ENCODE measurements around the gene VTA1.

Gene VTA1

DNA sequence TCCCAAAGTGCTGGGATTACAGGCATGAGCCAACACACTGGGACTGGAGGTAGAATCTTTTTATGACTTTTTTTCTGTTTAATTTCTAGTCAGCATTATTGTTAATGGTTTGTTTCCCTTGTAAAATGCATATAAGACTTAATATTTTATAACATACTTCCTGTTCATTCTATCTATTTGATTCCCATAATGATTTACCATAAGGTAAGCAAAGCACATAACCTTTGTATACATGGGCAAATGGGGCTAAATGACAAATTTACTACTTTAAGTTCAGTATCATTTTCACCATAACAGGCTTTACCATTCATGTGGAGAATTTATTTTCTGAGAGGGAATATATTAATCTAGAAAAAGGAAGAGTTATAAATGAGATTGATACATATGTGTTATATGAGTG lies 24.3 kb downstream of the VTA1 start:
- DNase-seq (ENCODE audit: low read depth): no peak

DNA sequence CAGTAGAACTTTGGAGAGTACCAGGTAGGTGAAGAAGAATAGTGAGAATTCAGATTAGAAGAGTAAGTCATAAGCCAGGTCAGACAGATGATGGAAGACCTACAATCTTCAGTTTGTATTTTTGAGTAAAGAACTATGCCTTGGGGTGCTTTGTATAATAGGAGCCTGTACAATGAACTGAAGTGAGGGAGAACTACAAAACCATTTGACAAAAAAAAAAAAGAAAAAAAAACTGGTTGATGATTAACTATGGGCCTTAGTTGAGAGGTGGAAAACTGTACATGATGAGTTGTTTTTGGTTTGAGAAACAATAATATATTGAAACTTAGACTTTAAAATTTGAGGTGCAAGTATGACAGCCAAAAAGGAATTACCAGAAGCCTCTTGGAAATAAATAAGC lies 25.7 kb downstream of the VTA1 start:
- DNase-seq (ENCODE audit: low read depth): no peak

DNA sequence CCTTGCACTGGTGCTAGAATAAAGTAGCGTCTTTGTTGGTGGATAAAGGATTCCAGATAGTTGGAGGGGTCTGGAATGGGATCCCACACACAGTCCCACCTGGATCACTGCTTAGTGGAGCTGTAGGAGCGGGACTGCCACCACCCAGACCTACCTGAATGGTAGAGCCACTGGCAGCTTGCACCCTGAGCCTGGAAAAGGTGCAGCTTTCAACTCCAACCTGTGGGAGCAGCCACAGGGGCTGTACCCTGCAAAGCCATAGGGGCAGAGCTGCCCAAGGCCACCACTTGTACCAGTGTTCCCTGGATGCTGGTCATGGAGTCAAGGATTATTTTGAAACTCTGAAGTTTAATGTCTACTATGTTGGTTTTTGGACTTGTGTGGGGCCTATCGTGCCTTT lies 26.9 kb downstream of the VTA1 start:
- no peak for DNase-seq (ENCODE audit: low read depth)

DNA sequence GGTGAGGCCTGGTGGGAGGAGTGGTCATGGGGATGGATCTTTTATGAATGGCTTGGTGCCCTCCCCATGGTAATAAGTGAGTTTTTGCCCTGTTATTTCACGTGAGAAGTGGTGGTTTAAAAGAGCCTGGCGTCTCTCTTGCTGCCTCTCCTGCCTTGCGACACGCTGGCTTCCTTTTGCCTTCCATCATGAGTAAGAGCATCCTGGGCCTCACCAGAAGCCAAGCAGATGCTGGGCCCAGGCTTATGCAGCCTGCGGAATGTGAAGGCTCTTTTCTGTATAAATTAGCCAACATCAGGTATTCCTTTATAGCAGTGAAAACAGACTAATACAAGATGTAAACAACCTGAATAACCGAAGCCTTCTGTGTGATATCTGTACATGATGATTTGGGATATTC lies 27.6 kb downstream of the VTA1 start:
- DNase-seq (ENCODE audit: low read depth): no peak

DNA sequence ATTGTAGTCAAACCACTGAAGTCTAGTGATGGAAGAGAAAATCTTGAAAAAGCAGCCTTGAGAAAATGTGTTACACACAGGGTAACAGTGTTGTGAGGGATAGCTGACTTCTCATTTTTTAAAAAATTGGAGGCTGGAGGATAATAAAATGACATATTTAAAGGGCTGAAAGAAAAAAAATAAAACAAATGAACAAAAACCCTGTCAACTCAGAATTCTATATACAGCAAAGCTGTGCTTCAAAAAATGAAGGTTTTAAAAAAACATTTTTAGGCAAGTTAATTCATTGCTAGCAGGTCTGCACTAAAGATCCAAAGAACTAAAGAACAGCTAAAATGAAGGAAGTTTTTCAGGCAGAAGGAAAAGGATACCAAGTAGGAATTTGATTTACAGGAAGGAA lies 31.1 kb downstream of the VTA1 start:
- DNase-seq (ENCODE audit: low read depth): no peak

DNA sequence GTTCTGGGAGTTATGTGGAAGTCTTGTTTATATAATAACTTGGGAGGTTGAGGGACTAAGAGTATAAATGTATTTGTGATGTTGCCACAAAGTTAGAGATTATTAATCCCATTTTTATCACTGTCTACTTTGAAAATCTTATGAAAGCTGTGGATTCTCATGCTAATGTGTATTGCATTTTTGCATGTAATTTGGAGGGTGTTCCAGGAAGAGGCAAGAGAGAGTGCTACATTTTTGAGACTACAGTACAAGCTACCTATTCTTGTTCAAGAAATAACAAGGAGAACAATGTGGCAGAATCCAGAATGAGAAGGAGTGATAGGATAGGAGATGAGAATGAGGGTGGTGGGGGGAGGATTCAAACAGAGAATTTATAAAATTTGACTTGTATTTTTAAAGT lies 34.9 kb downstream of the VTA1 start:
- DNase-seq (ENCODE audit: low read depth): no peak

DNA sequence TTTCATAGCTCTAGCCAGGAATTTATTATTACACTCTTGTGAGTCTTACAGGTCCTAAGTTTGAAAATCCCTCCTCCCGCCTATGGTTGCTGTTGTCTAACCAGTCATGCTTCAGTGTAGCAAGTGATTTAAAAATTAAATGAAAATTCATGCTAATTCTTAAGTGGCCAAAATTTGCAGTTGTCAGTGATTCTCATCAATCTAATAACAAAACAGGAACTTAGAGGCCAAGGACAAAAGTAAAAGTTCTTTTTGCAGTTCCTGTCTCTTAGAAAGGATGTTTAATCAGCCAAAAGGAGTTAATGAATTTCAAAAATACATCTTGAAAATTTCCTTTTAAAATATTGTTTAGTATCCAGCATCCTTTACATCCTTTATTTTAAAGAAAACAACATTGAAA lies 36.3 kb downstream of the VTA1 start:
- DNase-seq (ENCODE audit: low read depth): no peak

DNA sequence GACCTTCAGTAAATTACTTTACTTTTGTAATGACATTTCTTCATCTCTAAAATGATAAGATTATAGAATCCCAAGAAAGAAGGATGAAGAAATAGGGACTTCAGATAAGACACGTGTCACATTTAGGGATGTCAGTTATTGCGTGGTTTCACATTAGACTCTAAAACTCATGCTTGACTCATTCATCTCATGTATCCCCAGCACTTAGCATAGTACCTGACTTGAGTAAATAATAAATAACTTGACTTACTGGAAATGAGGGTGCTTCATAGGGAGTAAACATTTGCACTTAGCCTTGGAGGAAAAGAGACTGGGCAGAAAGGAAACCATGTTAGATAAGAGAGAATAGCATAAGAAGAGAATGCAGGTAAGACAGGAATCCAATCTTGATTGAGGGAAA lies 37.2 kb downstream of the VTA1 start:
- DNase-seq (ENCODE audit: low read depth): no peak

DNA sequence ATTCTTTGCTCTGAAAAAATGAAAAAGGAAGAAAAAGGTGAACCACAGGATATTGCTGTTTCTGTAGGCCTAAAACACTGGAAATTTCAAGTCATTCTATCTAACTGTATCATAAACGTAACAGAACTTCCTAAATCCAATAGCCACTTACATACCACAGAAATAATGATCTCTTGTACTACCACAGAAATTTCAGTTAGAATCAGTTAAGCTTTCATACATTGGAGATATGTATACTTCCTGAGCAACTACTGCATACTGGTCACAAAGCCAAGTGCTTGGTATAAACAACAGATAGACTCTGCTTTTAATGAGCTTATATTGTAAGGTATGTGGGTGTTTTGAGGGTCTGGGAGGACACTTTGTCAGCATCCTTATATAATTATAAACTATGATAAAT lies 38.6 kb downstream of the VTA1 start:
- DNase-seq (ENCODE audit: low read depth): no peak

DNA sequence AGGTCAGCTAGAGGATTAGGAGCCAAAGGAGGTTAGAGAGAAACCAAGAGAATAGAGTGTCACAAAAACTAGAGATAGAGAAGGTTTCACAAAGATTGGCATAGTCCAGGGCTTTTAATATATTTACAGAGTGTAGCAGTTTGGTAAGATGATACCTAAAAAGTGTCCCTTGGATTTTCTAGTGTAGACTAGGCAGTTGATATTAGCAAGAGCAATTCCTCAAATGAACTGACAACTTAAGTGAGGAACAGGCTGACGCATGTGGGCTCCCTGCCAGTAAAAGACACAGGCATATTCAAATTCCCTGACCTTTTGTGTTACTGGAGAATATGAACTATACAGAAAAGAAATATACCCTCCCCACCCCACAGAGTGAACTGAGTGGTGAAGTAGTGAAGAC lies 40.1 kb downstream of the VTA1 start:
- no peak for DNase-seq (ENCODE audit: low read depth)

DNA sequence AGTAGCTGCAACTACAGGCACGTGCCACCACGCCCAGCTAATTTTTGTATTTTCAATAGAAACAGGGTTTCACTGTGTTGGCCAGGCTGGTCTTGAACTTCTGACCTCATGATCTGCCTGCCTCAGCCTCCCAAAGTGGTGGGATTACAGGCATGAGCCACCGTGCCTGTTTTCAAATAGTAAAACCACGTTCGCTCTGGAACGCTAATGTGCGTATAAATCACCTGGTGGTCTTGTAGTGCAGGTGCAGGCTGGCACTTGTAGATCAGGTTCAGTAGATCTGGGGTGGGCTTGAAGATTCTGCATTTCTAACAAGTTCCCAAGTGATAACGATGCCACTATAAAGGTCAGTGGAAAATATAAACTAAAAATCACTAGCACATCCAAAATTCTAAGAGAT lies 41.3 kb downstream of the VTA1 start:
- peak; percentile 14 for DNase-seq (ENCODE audit: low read depth)

DNA sequence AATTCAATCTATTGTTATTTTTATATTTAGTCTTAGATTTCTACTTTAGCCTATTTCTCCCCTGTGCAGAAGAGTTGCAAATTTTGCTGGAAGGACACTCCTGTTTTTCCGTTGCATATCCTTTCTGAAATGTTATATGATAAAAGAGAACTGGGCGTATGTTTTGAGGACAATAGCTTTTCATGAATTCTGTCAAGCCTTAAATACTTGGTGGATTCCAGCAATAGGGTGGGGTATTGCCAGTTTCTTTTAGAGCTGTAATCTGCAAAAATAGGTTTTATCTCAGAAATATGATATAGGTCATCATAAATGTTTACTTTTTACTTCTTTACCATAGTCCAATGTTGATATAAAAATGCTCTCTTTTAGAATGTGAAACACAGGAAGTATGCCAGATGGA lies 42.0 kb downstream of the VTA1 start:
- no peak for DNase-seq (ENCODE audit: low read depth)

DNA sequence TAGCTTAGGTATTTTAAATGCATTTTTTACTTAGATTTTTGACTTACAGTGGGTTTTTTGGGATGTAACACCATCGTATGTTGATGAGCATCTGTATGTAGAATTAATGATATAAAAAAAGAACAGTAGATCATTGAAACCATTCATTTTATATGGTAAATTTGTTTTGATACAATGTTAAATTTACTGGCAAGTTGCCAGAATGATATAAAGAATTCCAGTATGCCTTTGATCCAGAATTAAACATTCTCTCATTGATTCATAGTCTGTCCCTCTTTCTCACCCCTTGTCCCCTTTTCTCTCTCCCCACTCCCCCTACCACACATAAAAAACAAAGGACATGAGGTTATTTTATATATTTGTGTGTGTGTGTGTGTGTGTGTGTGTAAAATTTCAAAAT lies 45.3 kb downstream of the VTA1 start:
- no peak for DNase-seq (ENCODE audit: low read depth)

DNA sequence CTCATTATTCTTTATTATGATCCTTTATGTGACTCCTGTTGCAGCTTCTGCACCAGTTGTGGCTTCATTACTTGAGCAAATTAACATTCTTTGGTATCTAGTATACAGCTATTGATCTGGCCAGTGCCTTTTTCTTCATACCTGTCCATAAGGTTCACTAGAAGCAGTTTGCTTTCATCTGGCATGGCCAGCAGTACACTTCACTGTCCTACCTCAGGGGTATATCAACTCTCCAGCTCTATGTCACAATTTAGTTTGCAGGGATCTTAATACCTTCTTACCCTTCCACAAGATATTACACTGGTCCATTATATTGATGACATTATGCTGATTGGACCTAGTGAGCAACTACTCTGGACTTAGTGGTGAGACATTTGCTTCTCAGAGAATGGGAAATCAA lies 46.6 kb downstream of the VTA1 start:
- no peak for DNase-seq (ENCODE audit: low read depth)

DNA sequence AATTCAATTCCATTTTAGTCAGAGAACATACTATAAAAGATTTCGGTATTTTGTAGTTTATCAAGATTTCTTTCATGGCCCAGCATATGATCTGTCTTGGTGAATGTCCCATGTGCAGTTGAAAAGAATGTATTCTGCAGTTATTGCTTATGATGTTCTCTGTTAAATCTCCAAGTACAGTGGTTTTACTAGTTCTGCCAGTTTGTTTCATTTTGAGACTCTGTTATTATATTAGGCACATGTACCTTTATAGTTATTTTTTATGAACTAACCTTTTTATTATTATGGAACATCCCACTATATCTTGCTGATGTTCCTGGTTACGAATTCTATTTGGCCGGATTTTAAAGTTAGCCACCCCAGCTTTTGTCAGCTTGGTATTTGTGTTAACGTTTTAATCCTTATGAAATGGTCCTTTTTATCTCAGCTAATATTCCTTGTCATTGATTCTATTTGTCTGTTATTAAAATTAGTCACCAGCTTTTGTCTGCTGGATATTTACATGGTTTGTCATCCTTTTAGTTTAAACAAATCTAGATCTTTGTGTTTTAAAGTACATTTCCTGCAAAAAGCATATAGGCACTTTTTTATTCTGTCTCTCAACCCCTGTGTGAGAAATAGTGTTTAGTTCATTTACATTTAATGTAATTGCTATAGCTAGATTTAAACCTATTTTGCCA lies 48.9 kb downstream of the VTA1 start:
- DNase-seq (ENCODE audit: low read depth): peak; percentile 72

DNA sequence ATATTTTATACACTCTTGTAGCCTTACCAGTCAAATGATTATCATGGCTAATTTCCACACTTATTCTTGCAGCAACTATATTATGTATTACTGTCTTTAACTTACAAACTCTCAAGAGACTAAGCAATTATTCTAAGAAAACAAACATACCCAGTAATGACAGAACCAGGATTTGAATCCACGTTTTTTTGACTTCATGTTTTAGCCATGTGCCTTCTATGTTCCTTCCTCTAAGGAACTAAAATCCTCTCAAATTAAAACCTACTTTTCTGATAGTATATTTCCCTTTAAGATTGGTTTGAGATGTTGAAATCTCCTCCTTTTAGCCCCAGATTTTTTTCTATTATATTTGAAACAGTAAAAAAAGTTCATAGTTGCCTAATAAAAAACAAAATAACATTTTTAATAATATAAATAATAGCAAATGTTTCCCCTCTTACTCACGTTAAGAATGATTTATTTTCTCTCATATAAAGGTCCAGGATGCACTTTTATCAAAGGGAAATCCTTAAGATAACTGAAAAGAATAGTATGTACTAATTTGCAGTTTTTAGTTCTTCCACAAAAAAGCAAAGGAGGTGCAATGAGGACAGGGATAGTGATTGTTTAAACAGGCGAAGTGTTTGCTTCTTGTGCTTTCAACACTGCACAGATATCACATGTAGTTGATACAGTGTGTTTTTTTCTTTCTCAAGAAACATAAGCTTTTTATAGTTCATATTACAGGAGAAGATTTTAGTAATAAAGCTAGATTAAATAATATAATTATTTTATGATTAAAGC lies 54.0 kb downstream of the VTA1 start:
- DNase-seq (ENCODE audit: low read depth): no peak

DNA sequence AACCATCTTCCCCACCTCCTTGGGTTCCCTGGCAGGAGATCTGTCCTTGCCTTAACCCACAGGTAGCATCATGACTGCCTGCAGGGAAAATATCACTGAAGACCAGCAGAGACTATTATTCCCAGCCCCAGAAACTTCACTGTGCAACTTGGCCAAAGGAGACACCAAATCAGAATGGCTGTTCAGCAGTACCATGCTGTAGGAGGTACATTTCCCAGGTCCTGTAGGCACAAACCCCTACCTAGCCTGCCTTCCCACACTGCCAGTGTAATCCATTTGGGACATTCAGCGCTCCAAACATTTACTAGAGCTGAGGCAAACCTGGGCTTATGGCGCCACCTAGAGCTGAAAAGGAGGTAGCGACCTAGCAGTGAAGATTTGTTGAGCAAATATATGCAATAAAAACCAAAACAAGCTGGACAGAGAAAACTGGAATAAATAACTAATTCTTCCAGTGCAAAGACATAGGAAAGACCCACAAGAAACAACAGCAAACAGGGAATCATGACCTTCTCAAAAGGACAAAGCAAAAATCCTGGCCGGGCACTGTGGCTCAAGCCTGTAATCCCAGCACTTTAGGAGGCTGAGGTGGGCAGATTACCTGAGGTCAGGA lies 60.3 kb downstream of the VTA1 start:
- peak; percentile 77 for DNase-seq (ENCODE audit: low read depth)

DNA sequence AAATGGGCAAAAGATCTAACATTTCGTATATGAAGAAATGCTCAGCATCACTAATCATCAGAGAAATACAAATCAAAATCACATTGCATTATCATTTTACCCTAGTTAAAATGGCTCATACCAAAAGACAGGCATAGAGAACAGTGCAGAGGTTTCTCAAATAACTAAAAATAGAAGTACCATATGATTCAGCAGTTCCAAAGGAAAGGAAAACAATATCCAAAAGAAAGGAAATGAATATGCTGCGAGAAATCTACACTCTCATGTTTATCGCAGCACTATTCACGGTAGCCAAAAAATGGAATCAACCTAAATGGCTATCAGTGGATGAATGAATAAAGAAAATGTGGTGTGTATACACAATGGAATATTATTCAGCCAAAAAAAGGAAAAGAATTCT lies 63.5 kb downstream of the VTA1 start:
- no peak for DNase-seq (ENCODE audit: low read depth)

DNA sequence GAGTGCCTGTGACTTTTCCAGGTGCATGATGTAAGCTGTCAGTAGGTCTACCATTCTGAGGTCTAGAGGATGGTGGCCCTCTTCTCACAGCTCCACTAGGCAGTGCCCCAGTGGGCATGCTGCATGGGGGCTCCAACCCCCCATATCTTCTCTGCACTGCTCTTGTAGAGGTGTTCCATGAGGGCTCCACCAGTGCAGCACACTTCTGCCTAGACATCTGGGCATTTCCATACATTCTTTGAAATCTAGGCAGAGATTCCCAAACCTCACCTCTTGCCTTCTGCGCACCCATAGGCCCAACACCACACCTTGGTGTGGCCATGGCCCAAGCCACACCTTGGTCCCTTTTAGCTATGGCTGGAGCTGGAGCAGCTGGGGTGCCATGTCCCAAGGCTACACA lies 66.3 kb downstream of the VTA1 start:
- DNase-seq (ENCODE audit: low read depth): no peak

DNA sequence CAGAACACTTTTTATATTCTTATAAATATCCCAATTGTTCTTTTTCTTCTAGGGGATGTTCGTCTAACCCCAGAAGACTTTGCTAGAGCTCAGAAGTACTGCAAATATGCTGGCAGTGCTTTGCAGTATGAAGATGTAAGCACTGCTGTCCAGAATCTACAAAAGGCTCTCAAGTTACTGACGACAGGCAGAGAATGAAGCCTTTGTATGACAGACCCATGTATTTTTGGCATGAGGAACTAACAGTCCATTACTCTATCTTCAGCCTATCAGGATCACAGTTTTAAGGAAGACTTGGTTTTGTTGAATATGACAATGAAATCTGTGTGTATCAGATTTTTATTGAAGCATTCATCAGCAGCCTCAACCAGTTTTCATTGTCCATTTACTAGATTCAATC lies 71.4 kb downstream of the VTA1 start:
- no peak for DNase-seq (ENCODE audit: low read depth)

DNA sequence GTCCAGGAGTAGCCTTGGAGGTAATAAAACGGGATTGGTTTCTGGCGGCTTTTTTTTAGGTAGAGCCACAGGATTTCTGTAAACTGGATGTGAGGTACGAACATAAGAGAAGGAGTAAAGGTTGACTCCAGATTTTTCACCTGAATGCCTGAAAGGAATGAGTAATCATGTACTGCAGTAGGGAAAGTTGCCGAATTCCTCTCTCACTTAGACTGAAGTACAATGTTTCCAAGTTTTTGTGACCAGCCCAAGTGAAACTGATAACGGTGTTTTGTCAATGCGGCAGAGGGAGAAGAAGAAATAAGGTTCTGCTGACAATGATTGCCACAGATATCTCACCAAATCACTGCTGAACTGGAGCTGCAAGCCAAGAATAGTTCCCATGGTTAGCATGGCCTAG lies 75.0 kb downstream of the VTA1 start:
- no peak for DNase-seq (ENCODE audit: low read depth)

DNA sequence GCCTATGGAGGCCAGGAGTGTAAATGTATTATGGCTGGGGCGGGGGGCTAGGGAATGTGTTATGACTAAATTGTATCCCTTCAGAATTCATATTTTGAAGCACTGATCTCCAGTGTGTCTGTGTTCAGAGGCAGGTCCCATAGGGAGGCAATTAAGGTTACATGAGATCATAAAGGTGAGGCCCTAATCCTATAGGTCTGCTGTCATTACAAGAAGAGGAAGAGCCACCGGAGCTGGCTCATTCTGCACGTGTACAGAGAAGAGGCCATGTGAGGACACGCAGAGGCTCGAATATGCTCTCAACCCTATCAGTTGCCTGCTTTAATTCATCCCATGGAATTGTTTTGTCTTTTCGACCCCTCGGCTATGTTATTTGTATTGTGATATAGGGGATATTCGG lies 76.9 kb downstream of the VTA1 start:
- DNase-seq (ENCODE audit: low read depth): no peak

DNA sequence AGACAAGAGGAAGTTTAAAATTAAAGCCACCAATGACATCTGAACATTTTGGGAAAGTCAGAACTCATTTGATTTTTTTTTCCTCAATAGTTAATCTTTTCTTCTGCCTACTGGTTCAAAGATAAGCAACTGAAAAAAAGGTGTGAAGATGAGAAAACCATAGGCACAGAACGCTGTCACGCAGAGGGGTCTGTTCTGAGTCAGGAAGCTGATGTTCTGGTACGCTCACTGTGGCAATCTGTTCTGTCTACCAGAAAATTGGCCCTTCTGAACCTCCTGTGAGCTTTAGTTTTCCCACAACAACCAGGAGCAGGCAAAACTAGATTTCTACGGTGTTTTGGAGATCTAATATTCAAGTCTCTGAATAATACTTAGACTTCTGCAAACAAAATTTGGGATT lies 78.1 kb downstream of the VTA1 start:
- DNase-seq (ENCODE audit: low read depth): no peak

DNA sequence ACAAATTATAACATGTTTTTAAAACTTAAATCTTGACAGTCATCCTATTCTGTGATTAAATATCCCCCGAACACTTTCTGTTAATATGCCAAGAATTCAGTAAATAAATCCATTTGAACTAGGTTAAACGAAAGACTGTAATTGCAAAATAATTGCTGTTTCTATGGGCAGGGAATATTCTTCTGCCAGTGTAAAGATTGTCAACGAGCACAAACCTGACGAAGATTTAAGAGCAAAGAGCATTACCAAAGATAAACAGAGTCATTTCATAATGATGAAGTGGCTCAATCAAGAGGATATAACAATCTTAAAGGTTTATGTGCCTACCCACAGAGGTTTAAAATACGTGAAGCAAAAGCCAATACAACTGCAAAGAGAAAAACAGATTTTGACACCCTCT lies 78.5 kb downstream of the VTA1 start:
- DNase-seq (ENCODE audit: low read depth): no peak

Data from ELR (cell line).